Lower leg skin (tissue), 4 donors: ENCODE data around the gene RPS16. TPM values are rescaled to one million over a fixed set of nuclear protein-coding genes. Genes with fewer than 3 reads are reported as not detected.

Experiments used
- DNase-seq, 2 donors: peaks; one replicate each; pipeline ENCODE4 v3.0.0-alpha.2; 2019; ENCODE audit warnings: low spot score in 2 of 2
- H3K4me3 ChIP-seq: fragments of 200-600 bp; sonication (generic); 2 replicates; pipeline ENCODE4 v1.5.1; 2017; ENCODE audit warnings: mild to moderate bottlenecking, low read depth; ENCODE audit not compliant: poor library complexity, severe bottlenecking
- CTCF ChIP-seq, 3 donors: fragments of 450-650 bp; IDR thresholded peaks; one replicate each; pipeline ENCODE4 v1.5.1; 2016; ENCODE audit warnings: antibody characterized with exemption in 3 of 3, mild to moderate bottlenecking in 3 of 3, moderate library complexity in 2 of 3
- POLR2A ChIP-seq, 2 donors: fragments of 450-650 bp; IDR thresholded peaks; one replicate each; pipeline ENCODE4 v1.6.1; 2016 to 2017; ENCODE audit warnings: antibody characterized with exemption in 2 of 2, mild to moderate bottlenecking in 1 of 2, moderate library complexity in 1 of 2
- WGBS, 2 donors: methylation state at CpG; one replicate each; pipeline ENCODE4 v1.1.5; 2018; 5-methylcytosine and 5-hydroxymethylcytosine counted together
- intact Hi-C: fragments of 100-400 bp; cut with DNase I; formaldehyde crosslinking; loops from one replicate; pipeline ENCODE4 v1.15.0; 2023; ENCODE audit warnings: low total_unique reads
- total RNA-seq, 4 donors: library from RNA; depleted of rRNA; stranded (reverse); fragments of >200 nt; gene quantifications; one replicate each; pipeline ENCODE4 v1.1.0, GENCODE V29; 2016

Gene RPS16
- total RNA-seq, 4 donors from 2014 or later, result 1,726 to 3,026 (median 2,088) TPM

- H3K4me3 ChIP-seq, result no peak overlapping the region
- no peak for DNase-seq
- TF ChIP-seq POLR2A (IDR thresholded peaks at IDR 0.05), result no peak
- TF ChIP-seq CTCF (IDR thresholded peaks at IDR 0.05), result no peak
- WGBS, 2 donors, result 94 to 97% methylated on average over 8 of the region's 8 CpGs
- intact Hi-C loops, result no loop called here
Observed at GRCh38 chr19:39433480-39434079, 2.2 kb downstream of the RPS16 start.

GRCh38 chr19:39432677-39433025 is 3.1 kb downstream of the RPS16 start:
- intact Hi-C loops, result no loop called here
- no peak for TF ChIP-seq POLR2A (IDR thresholded peaks at IDR 0.05)
- TF ChIP-seq CTCF (IDR thresholded peaks at IDR 0.05), result no peak
- no peak overlapping the region for H3K4me3 ChIP-seq
- 92 to 96% methylated on average over 8 of the region's 8 CpGs for WGBS, 2 donors
- no peak for DNase-seq

- intact Hi-C loops, result no loop called here
- no peak for TF ChIP-seq POLR2A (IDR thresholded peaks at IDR 0.05)
- TF ChIP-seq CTCF (IDR thresholded peaks at IDR 0.05), result no peak
- 55 to 68% methylated on average over 23 to 25 of the region's 25 CpGs for WGBS, 2 donors
- H3K4me3 ChIP-seq, result no peak overlapping the region
- DNase-seq, result peak in 1 of 2 donors; percentile 89
Observed at GRCh38 chr19:39430675-39431593, 4.8 kb downstream of the RPS16 start.

GRCh38 chr19:39428283-39429112 is 7.3 kb downstream of the RPS16 start:
- no peak for TF ChIP-seq POLR2A (IDR thresholded peaks at IDR 0.05)
- TF ChIP-seq CTCF (IDR thresholded peaks at IDR 0.05), result no peak
- H3K4me3 ChIP-seq, result no peak overlapping the region
- no peak for DNase-seq
- intact Hi-C loops, result no loop called here
- WGBS, 2 donors, result 20 to 46% methylated on average over 18 to 23 of the region's 23 CpGs

GRCh38 chr19:39427707-39428106 is 8.0 kb downstream of the RPS16 start:
- H3K4me3 ChIP-seq, result no peak overlapping the region
- TF ChIP-seq CTCF (IDR thresholded peaks at IDR 0.05), result no peak
- no peak for TF ChIP-seq POLR2A (IDR thresholded peaks at IDR 0.05)
- no peak for DNase-seq
- intact Hi-C loops, result no loop called here
- 91% methylated on average over 11 of the region's 11 CpGs for WGBS, 2 donors
